ENCODE results near the gene CD300E. TPM values are rescaled to one million over a fixed set of nuclear protein-coding genes. Genes with fewer than 3 reads are reported as not detected.
"Not testable (repeated sequence)": the region's sequence is repeated elsewhere in the genome, so short reads cannot be mapped to it uniquely, and the experiment has no call there.

The CD300E gene
- total and polyA plus RNA-seq, 12 donors, result 0.07 to 4.9 (median 0.35) TPM

DNA sequence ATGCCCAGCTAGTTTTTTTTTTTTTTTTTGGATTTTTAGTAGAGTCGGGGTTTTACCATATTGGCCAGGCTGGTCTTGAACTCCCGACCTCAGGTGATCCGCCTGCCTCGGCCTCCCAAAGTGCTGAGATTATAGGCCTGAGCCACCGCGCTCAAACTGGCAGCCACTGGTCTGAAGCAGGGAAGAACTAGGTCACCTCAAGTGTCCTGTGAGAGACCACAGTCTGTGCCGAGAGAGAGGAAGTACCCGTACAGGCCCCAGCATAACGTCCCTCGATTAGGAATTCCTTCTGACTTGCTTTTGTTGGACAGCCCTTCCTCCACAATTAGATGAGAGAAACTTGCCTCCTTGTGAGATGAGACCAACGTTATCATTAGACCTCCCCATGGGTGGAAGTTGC is 13.7 kb upstream of the CD300E start:
- peak overlapping the region in 1 of 10 donors; percentile 26 for H3K27ac ChIP-seq
- TF ChIP-seq, protein P1, sequence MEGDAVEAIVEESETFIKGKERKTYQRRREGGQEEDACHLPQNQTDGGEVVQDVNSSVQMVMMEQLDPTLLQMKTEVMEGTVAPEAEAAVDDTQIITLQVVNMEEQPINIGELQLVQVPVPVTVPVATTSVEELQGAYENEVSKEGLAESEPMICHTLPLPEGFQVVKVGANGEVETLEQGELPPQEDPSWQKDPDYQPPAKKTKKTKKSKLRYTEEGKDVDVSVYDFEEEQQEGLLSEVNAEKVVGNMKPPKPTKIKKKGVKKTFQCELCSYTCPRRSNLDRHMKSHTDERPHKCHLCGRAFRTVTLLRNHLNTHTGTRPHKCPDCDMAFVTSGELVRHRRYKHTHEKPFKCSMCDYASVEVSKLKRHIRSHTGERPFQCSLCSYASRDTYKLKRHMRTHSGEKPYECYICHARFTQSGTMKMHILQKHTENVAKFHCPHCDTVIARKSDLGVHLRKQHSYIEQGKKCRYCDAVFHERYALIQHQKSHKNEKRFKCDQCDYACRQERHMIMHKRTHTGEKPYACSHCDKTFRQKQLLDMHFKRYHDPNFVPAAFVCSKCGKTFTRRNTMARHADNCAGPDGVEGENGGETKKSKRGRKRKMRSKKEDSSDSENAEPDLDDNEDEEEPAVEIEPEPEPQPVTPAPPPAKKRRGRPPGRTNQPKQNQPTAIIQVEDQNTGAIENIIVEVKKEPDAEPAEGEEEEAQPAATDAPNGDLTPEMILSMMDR (IDR thresholded peaks at IDR 0.05), result no peak
- ATAC-seq, result no peak
- WGBS, 2 donors, result 51 to 57% methylated on average over 11 of the region's 11 CpGs
- peaks cover 0 to 91% (median 63%) of the 10 kb centered on the region in 7 donors for H3K27me3 ChIP-seq
- peaks cover 0 to 56% (median 0%) of the 10 kb centered on the region in 9 donors for H3K4me1 ChIP-seq
- intact Hi-C loops (cut with DNase I), result no loop called here
- H3K9me3 ChIP-seq, result no peaks in the 10 kb centered on the region
- H3K4me3 ChIP-seq, result no peak overlapping the region
- no peak for DNase-seq
- H3K36me3 ChIP-seq, result no peaks in the 10 kb centered on the region

DNA sequence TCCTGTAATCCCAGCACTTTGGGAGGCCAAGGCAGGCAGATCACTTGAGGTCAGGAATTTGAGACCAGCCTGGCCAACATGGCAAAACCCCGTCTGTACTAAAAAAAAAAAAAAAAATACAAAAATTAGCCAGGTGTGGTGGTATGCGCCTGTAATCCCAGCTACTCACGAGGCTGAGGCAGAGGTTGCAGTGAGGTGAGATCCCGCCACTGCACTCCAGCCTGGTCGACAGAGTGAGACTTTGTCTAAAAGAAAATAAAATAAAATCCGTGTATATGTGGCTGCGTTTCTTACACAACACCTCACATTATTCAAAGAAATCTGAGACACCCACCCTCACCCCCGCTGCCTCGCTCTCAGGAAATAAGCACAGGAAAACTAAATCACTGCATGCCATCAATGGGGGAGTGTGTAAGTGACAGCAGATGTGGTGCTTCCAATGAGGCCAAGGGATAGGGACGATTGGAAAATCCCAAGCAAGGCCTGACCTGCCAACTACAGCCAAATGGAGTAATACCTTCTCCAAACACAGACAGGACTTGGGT is 13.1 kb upstream of the CD300E start:
- DNase-seq; intact Hi-C loops (cut with DNase I); ATAC-seq; H3K9me3 ChIP-seq; H3K27ac ChIP-seq; H3K4me3 ChIP-seq; H3K36me3 ChIP-seq: not testable (repeated sequence)
- H3K4me1 ChIP-seq, result peaks cover 0 to 57% (median 0%) of the 10 kb centered on the region in 9 donors
- peaks cover 0 to 91% (median 56%) of the 10 kb centered on the region in 7 donors for H3K27me3 ChIP-seq
- 69 to 74% methylated on average over 10 of the region's 10 CpGs for WGBS, 2 donors

DNA sequence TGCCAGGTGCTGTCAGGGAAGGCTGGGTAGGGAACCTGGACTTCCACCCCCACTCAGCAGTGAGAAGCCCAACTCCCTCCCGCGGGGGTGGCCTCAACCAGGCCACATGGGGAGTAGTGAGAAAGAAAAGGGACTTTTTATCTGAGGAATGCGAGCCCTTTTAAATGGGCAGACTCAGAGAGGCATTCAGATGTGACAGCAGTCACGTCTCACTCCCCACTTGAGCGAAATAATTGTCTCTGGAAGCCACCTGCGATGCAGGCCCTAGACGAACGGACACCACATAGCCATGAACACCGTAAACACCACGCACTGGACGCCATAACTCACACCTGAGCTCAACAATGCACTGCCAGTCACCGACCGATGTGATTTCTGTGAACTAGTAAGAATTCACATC is 11.9 kb upstream of the CD300E start:
- intact Hi-C loops (cut with DNase I), result no loop called here
- H3K9me3 ChIP-seq, result no peaks in the 10 kb centered on the region
- WGBS, 2 donors, result 36% methylated on average over 13 of the region's 13 CpGs
- H3K36me3 ChIP-seq, result no peaks in the 10 kb centered on the region
- peaks cover 0 to 55% (median 0%) of the 10 kb centered on the region in 9 donors for H3K4me1 ChIP-seq
- no peak overlapping the region for H3K27ac ChIP-seq
- DNase-seq (no peak), ATAC-seq (no peak)
- H3K4me3 ChIP-seq, result no peak overlapping the region
- TF ChIP-seq, protein P1 (IDR thresholded peaks at IDR 0.05), result no peak
- peaks cover 0 to 87% (median 57%) of the 10 kb centered on the region in 7 donors for H3K27me3 ChIP-seq

DNA sequence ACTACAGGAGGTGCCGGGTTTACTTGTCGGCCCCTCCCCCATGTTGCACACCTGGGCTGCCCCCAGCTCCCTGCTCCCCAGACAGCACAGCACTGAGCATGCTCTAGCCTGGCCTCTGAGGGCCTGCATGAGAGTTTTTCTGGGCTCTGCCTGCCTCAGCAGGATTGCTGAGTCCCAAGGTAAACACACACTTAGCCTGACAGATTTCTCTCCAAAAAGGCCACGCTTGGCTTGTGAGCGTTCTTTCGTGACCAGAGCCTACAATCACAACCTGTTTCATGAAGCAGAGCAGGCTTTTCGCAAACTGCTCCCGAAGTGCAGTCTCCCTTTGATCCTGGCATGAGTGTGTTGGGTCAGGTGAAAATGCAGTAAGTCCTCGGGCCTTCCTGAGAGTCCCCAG is 9.8 kb upstream of the CD300E start:
- no peak for DNase-seq
- peaks cover 0 to 82% (median 45%) of the 10 kb centered on the region in 7 donors for H3K27me3 ChIP-seq
- 75% methylated on average over 8 of the region's 8 CpGs for WGBS, 2 donors
- TF ChIP-seq, protein P1 (IDR thresholded peaks at IDR 0.05), result no peak
- H3K9me3 ChIP-seq, result peaks cover 0 to 5% (median 0%) of the 10 kb centered on the region in 11 donors
- no peak overlapping the region for H3K27ac ChIP-seq
- intact Hi-C loops (cut with DNase I), result no loop called here
- no peak overlapping the region for H3K4me3 ChIP-seq
- H3K4me1 ChIP-seq, result peaks cover 0 to 34% (median 0%) of the 10 kb centered on the region in 9 donors
- no peak for ATAC-seq
- no peaks in the 10 kb centered on the region for H3K36me3 ChIP-seq

DNA sequence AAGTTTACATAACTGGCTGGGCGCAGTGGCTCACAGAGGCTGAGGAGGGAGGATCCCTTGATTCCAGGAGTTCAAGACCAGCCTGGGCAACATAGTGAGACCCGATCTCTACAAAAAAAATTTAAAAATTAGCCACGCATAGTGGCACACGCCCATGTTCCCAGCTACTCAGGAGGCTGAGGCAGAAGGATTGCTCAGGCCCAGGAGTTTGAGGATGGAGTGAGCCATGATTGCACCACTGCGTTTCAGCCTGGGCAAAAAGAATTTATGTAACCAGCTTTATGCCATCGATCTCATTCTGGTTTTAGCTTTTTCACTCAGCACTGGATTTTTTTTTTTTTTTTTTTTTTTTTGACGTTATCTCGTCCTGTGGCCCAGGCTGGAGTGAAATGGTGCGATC is 9.1 kb upstream of the CD300E start:
- no peak for ATAC-seq
- intact Hi-C loops (cut with DNase I), result no loop called here
- Histone ChIP-seq H3K4me3 (no peak overlapping the region), H3K27ac (peak overlapping the region in 1 of 10 donors; percentile 81), H3K36me3 (no peaks in the 10 kb centered on the region), H3K9me3 (peaks cover 0 to 5% (median 0%) of the 10 kb centered on the region in 11 donors), H3K4me1 (peaks cover 0 to 27% (median 0%) of the 10 kb centered on the region in 9 donors), H3K27me3 (peaks cover 0 to 80% (median 48%) of the 10 kb centered on the region in 7 donors)
- DNase-seq, result no peak
- 73 to 80% methylated on average over 9 of the region's 9 CpGs for WGBS, 2 donors
- TF ChIP-seq, protein P1 (IDR thresholded peaks at IDR 0.05), result no peak

All from heart right ventricle (tissue), 16 donors.